GM12878 (cell line): ENCODE results near the gene AMER2. TPM values are rescaled to one million over a fixed set of nuclear protein-coding genes. Genes with fewer than 3 reads are reported as not detected.
"Not testable (repeated sequence)": the region's sequence is repeated elsewhere in the genome, so short reads cannot be mapped to it uniquely, and the experiment has no call there.

Experiments
- ATAC-seq: fragments of 200-7000 bp; cut with Tn5 transposase; 3 replicates; pipeline ENCODE4 v1.9.1; 2020; ENCODE audit warnings: mild to moderate bottlenecking, moderate library complexity
- BruUV-seq: library from RNA; stranded (reverse); fragments of 400-500 nt; replicated peaks from 2 replicates; lab custom pipeline; 2021; lab: Mats Ljungman, UMichigan
- CTCF ChIA-PET: fragments of 300-600 bp; sonication (Branson Sonifier 250); formaldehyde crosslinking; extraction: SDS; loops from one replicate; lab custom pipeline; 2021; ENCODE audit warnings: inconsistent platforms; lab: Yijun Ruan, JAX
- POLR2A ChIA-PET: fragments of 350-600 bp; formaldehyde crosslinking; extraction: SDS; loops from one replicate; lab custom pipeline; 2021; ENCODE audit warnings: inconsistent platforms; lab: Charles Lee
- RAD21 ChIA-PET: fragments of 300-600 bp; sonication (Branson Sonifier 250); formaldehyde crosslinking; loops from one replicate; lab custom pipeline; 2023; ENCODE audit warnings: antibody characterized with exemption; ENCODE audit not compliant: unreplicated experiment; lab: Charles Lee
- SMC1A ChIA-PET: fragments of 300-600 bp; sonication (Branson Sonifier 250); formaldehyde crosslinking; loops from one replicate; lab custom pipeline; 2023; ENCODE audit not compliant: unreplicated experiment, uncharacterized antibody; lab: Charles Lee
- DNase-seq: peaks from one replicate; pipeline ENCODE4 v3.0.0-alpha.2; 2011; ENCODE audit warnings: low read depth, low spot score
- FAIRE-seq: peaks from 3 replicates; lab custom pipeline; 2011; peaks lifted over from hg19 to GRCh38; lab: Jason Lieb, UNC
- H2AFZ ChIP-seq: 2 replicates; pipeline ENCODE4 v1.6.0; 2011; ENCODE audit warnings: low read depth, low read length, control low read depth; ENCODE audit not compliant: control insufficient read depth
- H3K27ac ChIP-seq: 2 replicates; pipeline ENCODE4 v1.5.1; 2011; ENCODE audit warnings: control low read depth; ENCODE audit not compliant: control insufficient read depth, insufficient read depth
- H3K27me3 ChIP-seq, 2 experiments: replicated peaks in 1 of 2; 2 replicates each; pipeline versions ENCODE4 v1.6.0 to v1.6.1; 2011; ENCODE audit warnings: low read length in 1 of 2; ENCODE audit not compliant: control insufficient read depth in 2 of 2, insufficient read depth in 2 of 2
- H3K36me3 ChIP-seq, 2 experiments: 2 replicates each; pipeline ENCODE4 v1.5.1; 2011; ENCODE audit warnings: low read length in 1 of 2; ENCODE audit not compliant: control insufficient read depth in 2 of 2, insufficient read depth in 2 of 2
- H3K4me1 ChIP-seq: 2 replicates; pipeline ENCODE4 v1.6.1; 2011; ENCODE audit warnings: mild to moderate bottlenecking, low read length, moderate library complexity, mixed read lengths; ENCODE audit not compliant: control insufficient read depth, insufficient read depth
- H3K4me2 ChIP-seq: 2 replicates; pipeline ENCODE4 v1.6.0; 2011; ENCODE audit warnings: control low read depth; ENCODE audit not compliant: control insufficient read depth, insufficient read depth
- H3K4me3 ChIP-seq: fragments of 200-600 bp; sonication (generic); 2 replicates; pipeline ENCODE4 v1.5.1; 2016
- H3K79me2 ChIP-seq: 2 replicates; pipeline ENCODE4 v1.6.0; 2011; ENCODE audit warnings: low read length; ENCODE audit not compliant: control insufficient read depth, insufficient read depth
- H3K9ac ChIP-seq: 2 replicates; pipeline ENCODE4 v1.8.0; 2011; ENCODE audit warnings: low read length, control low read depth, mixed read lengths; ENCODE audit not compliant: control insufficient read depth, insufficient read depth
- H3K9me3 ChIP-seq: replicated peaks from 3 replicates; pipeline ENCODE4 v1.5.1; 2011; ENCODE audit warnings: mild to moderate bottlenecking, low read length; ENCODE audit not compliant: control insufficient read depth, insufficient read depth
- H4K20me1 ChIP-seq: 2 replicates; pipeline ENCODE4 v1.6.0; 2011; ENCODE audit not compliant: control insufficient read depth, insufficient read depth
- CUX1 ChIP-seq: IDR thresholded peaks from 2 replicates; pipeline ENCODE4 v1.6.1; 2012; ENCODE audit warnings: improper control_type of control experiment, low read depth, low read length; ENCODE audit not compliant: insufficient replicate concordance
- JUNB ChIP-seq: IDR thresholded peaks from 2 replicates; pipeline ENCODE4 v1.6.1; 2016; ENCODE audit warnings: antibody characterized with exemption, mild to moderate bottlenecking
- KAT2A ChIP-seq: conservative IDR thresholded peaks from 2 replicates; pipeline ENCODE4 v1.6.1; 2011; ENCODE audit warnings: low read depth, low read length; ENCODE audit not compliant: control insufficient read depth
- MAX ChIP-seq: IDR thresholded peaks from 2 replicates; pipeline ENCODE4 v1.6.1; 2012; ENCODE audit warnings: low read depth, low read length, improper control_type of control experiment
- MYB ChIP-seq: fragments of 150-350 bp; IDR thresholded peaks from 2 replicates; pipeline ENCODE4 v1.6.1; 2014; ENCODE audit warnings: mild to moderate bottlenecking, low read depth, low read length, borderline replicate concordance
- SP1 ChIP-seq: IDR thresholded peaks from one replicate; pipeline ENCODE4 v1.6.1; 2011; ENCODE audit warnings: low read depth, low read length
- STAT1 ChIP-seq: fragments of 450-650 bp; conservative IDR thresholded peaks from 2 replicates; pipeline ENCODE4 v1.6.1; 2014; ENCODE audit warnings: antibody characterized with exemption, mild to moderate bottlenecking
- SUPT20H ChIP-seq: IDR thresholded peaks from 2 replicates; pipeline ENCODE4 v1.6.1; 2011; ENCODE audit warnings: low read depth, mild to moderate bottlenecking, low read length, moderate library complexity, borderline replicate concordance; ENCODE audit not compliant: control insufficient read depth
- WGBS: methylation state at CpG from one replicate; pipeline ENCODE4 v1.1.6; 2016; ENCODE audit warnings: low lambda C conversion rate; ENCODE audit not compliant: insufficient replicate concordance, insufficient coverage; ENCODE audit errors: missing lambda C conversion rate; 5-methylcytosine and 5-hydroxymethylcytosine counted together
- in situ Hi-C: fragments of 300-500 bp; cut with MboI; formaldehyde crosslinking; loops from 9 replicates; pipeline ENCODE4 v1.14.3; 2018; ENCODE audit warnings: mixed read lengths
- intact Hi-C: fragments of 100-400 bp; cut with micrococcal nuclease; formaldehyde crosslinking; loops from one replicate; pipeline ENCODE4 v1.14.2; 2022; ENCODE audit not compliant: unreplicated experiment
- polyA plus RNA-seq, 11 experiments: library from polyadenylated mRNA; depleted of rRNA in 4 of 11; unstranded in 6 of 11; stranded (reverse) in 5 of 11; fragments of >200 nt; fragmentation: Nextera tagmentation in 4 of 11; fragmentation: Illumina TruSeq in 1 of 11; extraction: Ambion mirVana in 4 of 11; extraction: Trizol in 1 of 11; gene quantifications; 1 replicate in 1 of 11; 2 replicates in 10 of 11; pipeline versions ENCODE4 v1.2.1 to v1.2.3, GENCODE V29; 2011 to 2016; ENCODE audit warnings: inconsistent platforms in 2 of 11, missing spikeins in 2 of 11, low read depth in 1 of 11
- total RNA-seq, 4 experiments: library from RNA; depleted of rRNA in 3 of 4; stranded (reverse); fragments of >200 nt in 3 of 4; fragmentation: Illumina TruSeq in 1 of 4; extraction: Trizol in 1 of 4; gene quantifications; 2 replicates each; pipeline versions ENCODE4 v1.2.1 to v1.2.3, GENCODE V29; 2013 to 2021

The AMER2 gene
- total and polyA plus RNA-seq, 10 of the 15 experiments (the other 5 are each of a cell fraction or from before 2014, with no cell fraction given), result 0.01 to 0.34 (median 0.21) TPM

GRCh38 chr13:25165663-25166062, 6.4 kb downstream of the AMER2 start (continued):
- TF ChIP-seq SUPT20H, result no peak
- TF ChIP-seq STAT1, result no peak

GRCh38 chr13:25165163-25165562, 6.9 kb downstream of the AMER2 start:
- 7% methylated on average over 5 of the region's 5 CpGs for WGBS
- H4K20me1 ChIP-seq, H3K79me2 ChIP-seq, DNase-seq, BruUV-seq, H3K4me3 ChIP-seq, H3K4me1 ChIP-seq, H3K27ac ChIP-seq, in situ Hi-C loops, FAIRE-seq, ATAC-seq, H3K27me3 ChIP-seq, H3K9ac ChIP-seq, intact Hi-C loops, SMC1A ChIA-PET, H3K4me2 ChIP-seq, H2AFZ ChIP-seq, H3K36me3 ChIP-seq, POLR2A ChIA-PET, RAD21 ChIA-PET, H3K9me3 ChIP-seq: not testable (repeated sequence)
- CTCF ChIA-PET, result interaction anchor here (1.0 kb wide), 1 partner anchor 10 kb away, joined by 3 read pairs; no protein-coding TSS in a partner anchor
- TF ChIP-seq JUNB, result 0 out of 2 replicates have a peak, but pooled peaks have one; percentile 31

- POLR2A ChIA-PET, result no interaction called here
- no peaks in the 10 kb centered on the region; the same call in 2 of the 3 replicates for H3K9me3 ChIP-seq
- H3K4me1 ChIP-seq, result no peaks in the 10 kb centered on the region
- BruUV-seq, result no TSS peak
- H3K79me2 ChIP-seq, result no peaks in the 10 kb centered on the region
- H3K4me2 ChIP-seq, result no peak overlapping the region
- SMC1A ChIA-PET, result interaction anchor here (0.6 kb wide), 1 partner anchor 16 kb away, joined by 3 read pairs; no protein-coding TSS in a partner anchor
- intact Hi-C loops (no loop called here), in situ Hi-C loops (no loop called here)
- no peak overlapping the region for H3K9ac ChIP-seq
- no peaks in the 10 kb centered on the region for H4K20me1 ChIP-seq
- no peak for DNase-seq
- H2AFZ ChIP-seq, result no peak overlapping the region
- no peaks in the 10 kb centered on the region for H3K36me3 ChIP-seq
- WGBS, result 89% methylated on average over 2 of the region's 2 CpGs
- RAD21 ChIA-PET, result no interaction called here
- CTCF ChIA-PET, result no interaction called here
- no peaks in the 10 kb centered on the region for H3K27me3 ChIP-seq
- ATAC-seq, result no peak
- H3K27ac ChIP-seq, result no peak overlapping the region
- no peak for FAIRE-seq
- no peak overlapping the region for H3K4me3 ChIP-seq
- TF ChIP-seq MAX (no peak), MYB (no peak), SP1 (no peak), CUX1 (no peak), KAT2A (no peak)
Observed at GRCh38 chr13:25157681-25158080, 14.4 kb downstream of the AMER2 start.
